ENCODE results near the gene GOLIM4. TPM values are rescaled to one million over a fixed set of nuclear protein-coding genes. Genes with fewer than 3 reads are reported as not detected.

GOLIM4 gene
- total RNA-seq, 2 donors from 2014 or later: 21.0 to 32.6 TPM

DNA sequence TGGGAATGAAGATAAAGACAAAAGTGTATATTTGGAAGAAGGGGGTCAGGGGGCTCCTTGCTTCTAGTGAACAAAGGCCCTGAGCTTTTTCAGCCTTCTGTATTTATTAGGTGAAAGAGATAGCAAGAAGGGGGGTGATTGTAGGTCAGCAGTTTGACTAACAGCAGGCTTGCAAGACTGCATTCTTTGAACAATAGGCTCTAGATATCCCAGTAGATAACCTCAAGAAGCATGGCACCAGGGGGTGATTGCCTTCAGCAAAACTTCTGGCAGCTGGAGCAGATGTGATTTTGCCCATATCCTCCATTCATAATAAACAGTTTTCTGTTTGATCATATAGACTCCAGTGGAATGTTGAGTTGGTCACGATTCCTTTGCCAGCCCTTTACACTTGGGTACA is 31.7 kb upstream of the GOLIM4 start:
- no peak for ATAC-seq
- intact Hi-C loops (cut with DNase I): no loop called here
- WGBS, 2 donors: 83 to 88% methylated on average over 1 of the region's 1 CpG

GRCh38 chr3:168124791-168125190 is 29.1 kb upstream of the GOLIM4 start:
- TF ChIP-seq, protein P1, sequence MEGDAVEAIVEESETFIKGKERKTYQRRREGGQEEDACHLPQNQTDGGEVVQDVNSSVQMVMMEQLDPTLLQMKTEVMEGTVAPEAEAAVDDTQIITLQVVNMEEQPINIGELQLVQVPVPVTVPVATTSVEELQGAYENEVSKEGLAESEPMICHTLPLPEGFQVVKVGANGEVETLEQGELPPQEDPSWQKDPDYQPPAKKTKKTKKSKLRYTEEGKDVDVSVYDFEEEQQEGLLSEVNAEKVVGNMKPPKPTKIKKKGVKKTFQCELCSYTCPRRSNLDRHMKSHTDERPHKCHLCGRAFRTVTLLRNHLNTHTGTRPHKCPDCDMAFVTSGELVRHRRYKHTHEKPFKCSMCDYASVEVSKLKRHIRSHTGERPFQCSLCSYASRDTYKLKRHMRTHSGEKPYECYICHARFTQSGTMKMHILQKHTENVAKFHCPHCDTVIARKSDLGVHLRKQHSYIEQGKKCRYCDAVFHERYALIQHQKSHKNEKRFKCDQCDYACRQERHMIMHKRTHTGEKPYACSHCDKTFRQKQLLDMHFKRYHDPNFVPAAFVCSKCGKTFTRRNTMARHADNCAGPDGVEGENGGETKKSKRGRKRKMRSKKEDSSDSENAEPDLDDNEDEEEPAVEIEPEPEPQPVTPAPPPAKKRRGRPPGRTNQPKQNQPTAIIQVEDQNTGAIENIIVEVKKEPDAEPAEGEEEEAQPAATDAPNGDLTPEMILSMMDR (IDR thresholded peaks at IDR 0.05): no peak
- no peak for TF ChIP-seq POLR2A (IDR thresholded peaks at IDR 0.05)

More for the DNA sequence above, 31.7 kb upstream of the GOLIM4 start:
- Histone ChIP-seq H3K4me3 (no peak overlapping the region), H3K27ac (no peak overlapping the region), H3K4me1 (peaks cover 11% of the 10 kb centered on the region), H3K9me3 (no peaks in the 10 kb centered on the region), H3K27me3 (no peaks in the 10 kb centered on the region), H3K36me3 (replicated peaks in 1 of 2; ENCODE audit: insufficient read depth in 1 of 2, low read depth in 2 of 2) (no peaks in the 10 kb centered on the region)
- TF ChIP-seq, protein P1 (IDR thresholded peaks at IDR 0.05): no peak
- no peak for TF ChIP-seq POLR2A (IDR thresholded peaks at IDR 0.05)
- no peak for DNase-seq

GRCh38 chr3:168124291-168124690 is 28.6 kb upstream of the GOLIM4 start:
- Histone ChIP-seq H3K4me1 (peaks cover 11% of the 10 kb centered on the region), H3K27ac (no peak overlapping the region), H3K4me3 (no peak overlapping the region), H3K36me3 (replicated peaks in 1 of 2; ENCODE audit: insufficient read depth in 1 of 2, low read depth in 2 of 2) (no peaks in the 10 kb centered on the region), H3K27me3 (no peaks in the 10 kb centered on the region), H3K9me3 (no peaks in the 10 kb centered on the region)
- intact Hi-C loops (cut with DNase I): no loop called here
- ATAC-seq: no peak
- DNase-seq: no peak
- TF ChIP-seq POLR2A (IDR thresholded peaks at IDR 0.05): no peak
- TF ChIP-seq, protein P1 (IDR thresholded peaks at IDR 0.05): no peak

More at GRCh38 chr3:168124791-168125190, 29.1 kb upstream of the GOLIM4 start:
- Histone ChIP-seq H3K27me3 (no peaks in the 10 kb centered on the region), H3K4me3 (no peak overlapping the region), H3K4me1 (peaks cover 11% of the 10 kb centered on the region), H3K9me3 (no peaks in the 10 kb centered on the region), H3K36me3 (replicated peaks in 1 of 2; ENCODE audit: insufficient read depth in 1 of 2, low read depth in 2 of 2) (no peaks in the 10 kb centered on the region), H3K27ac (no peak overlapping the region)
- no peak for DNase-seq
- WGBS, 2 donors: 90 to 91% methylated on average over 7 of the region's 7 CpGs
- intact Hi-C loops (cut with DNase I): no loop called here
- no peak for ATAC-seq

GRCh38 chr3:168123201-168124176 is 27.8 kb upstream of the GOLIM4 start:
- intact Hi-C loops (cut with DNase I): no loop called here
- TF ChIP-seq, protein P1 (IDR thresholded peaks at IDR 0.05): no peak
- TF ChIP-seq POLR2A (IDR thresholded peaks at IDR 0.05): no peak
- peak overlapping the region in 1 of 4 donors; percentile 4 for H3K27ac ChIP-seq
- DNase-seq: no peak
- H3K4me3 ChIP-seq: no peak overlapping the region
- no peaks in the 10 kb centered on the region for H3K36me3 ChIP-seq (replicated peaks in 1 of 2; ENCODE audit: insufficient read depth in 1 of 2, low read depth in 2 of 2)
- 25 to 26% methylated on average over 6 of the region's 6 CpGs for WGBS, 2 donors
- peaks cover 13% of the 10 kb centered on the region for H3K4me1 ChIP-seq
- H3K27me3 ChIP-seq: no peaks in the 10 kb centered on the region
- peak; percentile 58 for ATAC-seq
- no peaks in the 10 kb centered on the region for H3K9me3 ChIP-seq

Measured in body of pancreas (tissue), 4 donors.